Measurements from ENCODE around the gene TAPT1.

- TF ChIP-seq CTCF (IDR thresholded peaks at IDR 0.05) (no peak), POLR2A (IDR thresholded peaks at IDR 0.05) (no peak), EP300 (IDR thresholded peaks at IDR 0.05) (no peak)
Observed at GRCh38 chr4:16114546-16114945, 111.7 kb downstream of the TAPT1 start.

Measured in sigmoid colon (tissue), 4 donors.